Keratinocyte (primary cell): Measurements from ENCODE around the gene TMEM234. TPM values are rescaled to one million over a fixed set of nuclear protein-coding genes. Genes with fewer than 3 reads are reported as not detected.

Experiments used
- DNase-seq: peaks from one replicate; pipeline ENCODE4 v3.0.0-alpha.2; 2011; ENCODE audit warnings: low read depth, missing footprints, low spot score
- FAIRE-seq: peaks from 2 replicates; lab custom pipeline; 2011; peaks lifted over from hg19 to GRCh38; lab: Jason Lieb, UNC
- H2AFZ ChIP-seq: 2 replicates; pipeline ENCODE4 v1.6.0; 2012; ENCODE audit warnings: low read length, control low read depth, inconsistent platforms; ENCODE audit not compliant: control insufficient read depth
- H3K27ac ChIP-seq: 2 replicates; pipeline ENCODE4 v1.5.1; 2011; ENCODE audit warnings: low read length; ENCODE audit not compliant: control insufficient read depth, insufficient read depth
- H3K27me3 ChIP-seq: 3 replicates; pipeline ENCODE4 v1.6.0; 2011; ENCODE audit warnings: low read length; ENCODE audit not compliant: control insufficient read depth, insufficient read depth; ENCODE audit errors: extremely low read depth
- H3K36me3 ChIP-seq, 2 experiments: 2 replicates in 1 of 2; 3 replicates in 1 of 2; pipeline ENCODE4 v1.5.1; 2011; ENCODE audit warnings: low read length in 2 of 2, mild to moderate bottlenecking in 1 of 2; ENCODE audit not compliant: control insufficient read depth in 2 of 2, insufficient read depth in 2 of 2; ENCODE audit errors: extremely low read depth in 1 of 2
- H3K4me1 ChIP-seq: 3 replicates; pipeline ENCODE4 v1.5.1; 2011; ENCODE audit warnings: low read length; ENCODE audit not compliant: control insufficient read depth, insufficient read depth; ENCODE audit errors: extremely low read depth
- H3K4me2 ChIP-seq: 3 replicates; pipeline ENCODE4 v1.6.0; 2011; ENCODE audit warnings: low read depth, low read length; ENCODE audit not compliant: control insufficient read depth, insufficient read depth; ENCODE audit errors: extremely low read depth
- H3K4me3 ChIP-seq, 3 experiments: fragments of 200-600 bp in 1 of 3; sonication (generic) in 1 of 3; 2 replicates in 2 of 3; 3 replicates in 1 of 3; pipeline ENCODE4 v1.5.1; 2011 to 2016; ENCODE audit warnings: low read length in 3 of 3, mild to moderate bottlenecking in 3 of 3, control low read depth in 2 of 3, inconsistent platforms in 1 of 3, low read depth in 1 of 3, mixed read lengths in 1 of 3, mixed run types in 1 of 3, moderate library complexity in 1 of 3; ENCODE audit not compliant: control insufficient read depth in 2 of 3, insufficient read depth in 2 of 3; ENCODE audit errors: extremely low read depth in 1 of 3
- H3K79me2 ChIP-seq: 2 replicates; pipeline ENCODE4 v1.6.0; 2012; ENCODE audit warnings: low read length; ENCODE audit not compliant: control insufficient read depth, insufficient read depth
- H3K9ac ChIP-seq: 3 replicates; pipeline ENCODE4 v1.6.0; 2011; ENCODE audit warnings: low read length; ENCODE audit not compliant: control insufficient read depth, insufficient read depth; ENCODE audit errors: extremely low read depth
- H3K9me1 ChIP-seq: 3 replicates; pipeline ENCODE4 v1.6.0; 2011; ENCODE audit warnings: low read length; ENCODE audit not compliant: control insufficient read depth, insufficient read depth; ENCODE audit errors: extremely low read depth
- H3K9me3 ChIP-seq: 2 replicates; pipeline ENCODE4 v1.5.1; 2012; ENCODE audit warnings: low read depth, low read length; ENCODE audit not compliant: control insufficient read depth
- H4K20me1 ChIP-seq: 3 replicates; pipeline ENCODE4 v1.6.0; 2011; ENCODE audit warnings: low read length; ENCODE audit not compliant: control insufficient read depth, insufficient read depth; ENCODE audit errors: extremely low read depth
- CTCF ChIP-seq, 3 experiments: IDR thresholded peaks in 1 of 3; conservative IDR thresholded peaks in 1 of 3; optimal IDR thresholded peaks in 1 of 3; 2 replicates in 2 of 3; 3 replicates in 1 of 3; pipeline versions ENCODE3 to v1.5.1; 2011; ENCODE audit warnings: low read length in 3 of 3, mild to moderate bottlenecking in 3 of 3, moderate library complexity in 2 of 3, control low read depth in 1 of 3, inconsistent platforms in 1 of 3; ENCODE audit not compliant: insufficient read depth in 2 of 3; ENCODE audit errors: extremely low read depth in 1 of 3
- EZH2 ChIP-seq: IDR thresholded peaks from one replicate; pipeline ENCODE4 v1.6.1; 2012; ENCODE audit warnings: inconsistent platforms, mild to moderate bottlenecking, low read length, moderate library complexity
- dilution Hi-C: fragments of 300-500 bp; cut with MboI; formaldehyde crosslinking; loops from one replicate; pipeline ENCODE4 v1.7.0; 2020; ENCODE audit warnings: low sequenced_read_pairs; ENCODE audit not compliant: extremely low pct_ligation_motif_present
- polyA plus RNA-seq, 5 experiments: library from polyadenylated mRNA; depleted of rRNA in 3 of 5; stranded (reverse) in 3 of 5; stranded (forward) in 1 of 5; unstranded in 1 of 5; fragments of >200 nt; gene quantifications; 1 replicate in 1 of 5; 2 replicates in 3 of 5; 3 replicates in 1 of 5; pipeline versions ENCODE4 v1.2.1 to v1.2.3, GENCODE V29; 2011 to 2012; ENCODE audit warnings: missing spikeins in 2 of 5, low read depth in 1 of 5, low replicate concordance in 1 of 5

TMEM234 gene
- polyA plus RNA-seq, 1 donor (not counting 4 experiments of a cell fraction or from before 2014, with no cell fraction given), result 14.4 TPM

- Histone ChIP-seq H3K36me3 (peaks cover 9 to 17% of the 10 kb centered on the region in 2 experiments), H3K27ac (peak within 1 kb of the TSS; percentile 72), H3K4me1 (peaks cover 18% of the 10 kb centered on the region), H3K4me2 (peak within 1 kb of the TSS; percentile 90), H3K9ac (peak within 1 kb of the TSS; percentile 79), H3K79me2 (no peaks in the 10 kb centered on the region), H3K9me3 (no peaks in the 10 kb centered on the region), H4K20me1 (no peaks in the 10 kb centered on the region), H3K27me3 (no peaks in the 10 kb centered on the region), H3K9me1 (no peaks in the 10 kb centered on the region), H3K4me3 (peak within 1 kb of the TSS; percentile 40 to 73 (median 73)), H2AFZ (peak within 1 kb of the TSS; percentile 93)
- FAIRE-seq (peak; percentile 13), DNase-seq (no peak)
- TF ChIP-seq CTCF (optimal IDR thresholded peaks at IDR 0.05 in 1 of 3, IDR thresholded peaks at IDR 0.05 in 1 of 3, conservative IDR thresholded peaks at IDR 0.05 in 1 of 3; ENCODE audit: extremely low read depth in 1 of 3, insufficient read depth in 2 of 3, low read length in 3 of 3), result no peak
- no peak for TF ChIP-seq EZH2
- dilution Hi-C loops, result no loop called here
Observed at GRCh38 chr1:32200226-32201010, 21.7 kb downstream of the TMEM234 start, which contains the start of gene CCDC28B. Gene CCDC28B (plus strand): TSS chr1:32200595. CDS start chr1:32201936, 1,341 bp downstream.

DNA sequence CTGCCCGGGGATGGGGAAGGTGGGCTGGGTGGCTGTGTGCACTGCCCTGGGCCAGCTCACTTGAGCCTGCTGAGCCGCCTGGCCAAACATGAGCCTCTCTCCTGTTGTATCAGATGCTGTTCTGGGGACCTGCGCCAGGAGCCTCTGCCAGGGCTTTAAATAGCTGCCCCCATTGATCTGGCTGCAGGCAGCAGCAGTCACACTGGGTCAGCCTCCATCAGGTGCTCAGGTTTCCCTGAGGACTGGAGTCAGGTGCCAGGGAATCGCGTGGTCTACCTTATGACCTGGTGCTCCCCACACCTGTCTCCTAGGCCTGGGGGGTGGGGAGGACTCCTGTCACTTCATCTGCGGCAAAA is 22.5 kb downstream of the TMEM234 start:
- Histone ChIP-seq H3K4me1 (peaks cover 14% of the 10 kb centered on the region), H3K9ac (no peak overlapping the region), H3K4me2 (peak overlapping the region; percentile 90), H4K20me1 (no peaks in the 10 kb centered on the region), H3K27ac (no peak overlapping the region), H2AFZ (no peak overlapping the region), H3K4me3 (no peak overlapping the region), H3K9me1 (no peaks in the 10 kb centered on the region), H3K79me2 (no peaks in the 10 kb centered on the region), H3K9me3 (no peaks in the 10 kb centered on the region), H3K27me3 (no peaks in the 10 kb centered on the region), H3K36me3 (peaks cover 15 to 24% of the 10 kb centered on the region in 2 experiments)
- DNase-seq, result no peak
- no peak for FAIRE-seq
- dilution Hi-C loops, result no loop called here
- no peak for TF ChIP-seq CTCF (optimal IDR thresholded peaks at IDR 0.05 in 1 of 3, IDR thresholded peaks at IDR 0.05 in 1 of 3, conservative IDR thresholded peaks at IDR 0.05 in 1 of 3; ENCODE audit: extremely low read depth in 1 of 3, insufficient read depth in 2 of 3, low read length in 3 of 3)
- no peak for TF ChIP-seq EZH2
